ENCODE measurements around the gene SPPL2B.
"Not testable (repeated sequence)": the region's sequence is repeated elsewhere in the genome, so short reads cannot be mapped to it uniquely, and the experiment has no call there.

The SPPL2B gene

DNA sequence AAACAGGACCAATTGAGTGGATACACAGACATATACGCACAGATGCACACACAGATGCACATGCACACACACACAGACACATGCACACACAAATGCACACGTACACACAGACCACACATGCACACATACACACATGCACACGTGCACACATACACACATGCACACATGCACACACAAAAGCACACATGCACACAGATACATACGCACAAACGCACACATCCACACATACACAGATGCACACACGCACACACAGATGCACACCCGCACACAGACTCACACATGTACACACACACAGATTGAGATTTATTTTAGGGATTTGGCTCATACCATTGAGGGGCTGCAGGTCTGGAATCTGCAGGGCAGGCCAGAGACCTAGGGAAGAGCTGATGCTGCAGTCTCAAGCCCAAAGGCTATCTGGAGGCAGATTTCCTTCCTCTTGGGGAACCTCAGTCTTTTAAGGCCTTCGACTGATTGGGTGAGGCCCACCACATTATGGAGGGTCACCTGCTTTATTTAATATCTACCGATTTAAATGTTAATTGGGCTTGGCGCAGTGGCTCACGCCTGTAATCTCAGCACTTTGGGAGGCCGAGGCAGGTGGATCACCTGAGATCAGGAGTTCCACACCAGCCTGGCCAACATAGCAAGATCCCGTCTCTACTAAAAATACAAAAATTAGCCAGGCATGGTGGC is 54.2 kb downstream of the SPPL2B start:
- DNase-seq (ENCODE audit: low read depth), result no peak

DNA sequence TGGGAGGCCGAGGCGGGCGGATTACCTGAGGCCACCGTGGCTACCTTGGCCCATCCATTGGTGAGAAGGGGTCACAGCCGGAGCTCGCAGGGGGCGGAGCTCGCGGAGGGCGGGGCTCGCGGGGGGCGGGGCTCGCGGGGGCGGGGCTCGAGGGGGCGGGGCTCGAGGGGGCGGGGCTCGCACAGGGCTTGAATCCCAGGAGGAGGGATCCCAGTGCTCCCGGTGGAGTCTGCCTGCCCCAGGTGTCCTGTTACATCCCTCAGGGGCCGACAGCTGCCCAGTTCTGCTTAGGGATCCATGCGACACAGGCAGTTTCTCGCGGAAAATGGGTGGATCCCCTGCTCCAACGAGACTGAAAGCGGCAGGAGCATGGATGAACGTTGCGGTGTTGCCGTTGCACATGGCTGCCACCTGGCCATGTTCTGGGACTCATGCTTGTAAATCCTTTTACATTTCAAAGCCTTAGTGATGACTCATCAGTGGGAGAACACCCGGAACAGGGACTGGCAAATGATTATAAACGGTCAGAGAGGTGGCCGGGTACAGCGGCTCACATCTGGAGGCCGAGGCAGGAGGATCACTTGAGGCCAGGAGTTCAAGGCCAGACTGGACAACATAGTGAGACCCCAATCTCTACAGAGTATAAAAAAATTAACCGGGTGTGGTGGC is 56.7 kb downstream of the SPPL2B start:
- peak; percentile 68 for DNase-seq (ENCODE audit: low read depth)

DNA sequence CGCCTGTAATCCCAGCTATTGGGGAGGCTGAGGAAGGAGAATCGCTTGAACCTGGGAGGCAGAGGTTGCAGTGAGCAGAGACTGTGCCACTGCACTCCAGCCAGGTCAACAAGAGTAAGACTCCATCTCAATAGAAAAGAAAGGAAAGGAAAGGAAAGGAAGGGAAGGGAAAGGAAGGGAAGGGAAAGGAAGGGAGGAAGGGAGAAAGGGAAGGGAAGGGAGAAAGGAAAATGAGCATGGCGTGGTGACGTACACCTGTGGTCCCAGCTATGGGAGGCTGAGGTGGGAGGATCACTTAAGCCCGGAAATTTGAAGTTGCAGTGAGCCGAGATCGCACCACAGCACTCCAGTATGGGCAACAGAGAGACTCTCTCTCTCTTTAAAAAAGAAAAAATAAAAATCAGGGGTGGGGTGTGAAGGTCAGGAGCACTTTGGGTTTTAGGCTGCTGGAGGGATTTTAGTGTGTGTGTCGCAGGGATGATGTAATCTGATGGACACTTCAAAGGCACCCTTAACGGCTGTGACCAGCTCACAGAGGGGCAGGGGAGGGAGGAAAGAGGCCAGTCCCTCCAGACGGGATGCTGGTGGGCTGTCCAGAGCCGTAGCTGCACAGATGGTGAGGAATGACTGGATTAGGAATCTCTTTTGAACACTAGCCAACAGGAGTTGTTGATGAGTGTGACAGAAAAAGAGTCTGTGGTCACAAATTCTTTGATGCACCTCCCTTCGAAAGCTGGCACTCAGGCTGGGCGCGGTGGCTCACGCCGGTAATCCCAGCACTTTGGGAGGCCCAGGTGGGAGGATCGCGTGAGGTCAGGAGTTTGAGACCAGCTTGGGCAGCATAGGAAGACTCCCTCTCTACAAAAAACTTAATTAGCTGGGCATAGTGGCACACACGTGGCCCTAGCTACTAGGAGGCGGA is 59.1 kb downstream of the SPPL2B start:
- no peak for DNase-seq (ENCODE audit: low read depth)

DNA sequence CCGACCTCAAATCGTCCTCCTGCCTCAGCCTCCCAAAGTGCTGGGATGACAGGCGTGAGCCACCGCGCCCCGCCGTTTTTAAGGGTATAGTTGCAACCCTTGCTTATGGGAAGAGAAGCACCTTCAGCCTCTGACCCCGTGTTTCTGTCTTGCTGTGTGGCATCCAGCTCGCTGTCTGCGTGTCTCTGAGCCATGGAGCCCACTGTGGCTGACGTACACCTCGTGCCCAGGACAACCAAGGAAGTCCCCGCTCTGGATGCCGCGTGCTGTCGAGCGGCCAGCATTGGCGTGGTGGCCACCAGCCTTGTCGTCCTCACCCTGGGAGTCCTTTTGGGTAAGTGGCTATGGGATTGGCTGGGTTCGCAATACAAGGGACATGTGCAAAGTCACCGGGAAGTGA is 61.1 kb downstream of the SPPL2B start:
- DNase-seq (ENCODE audit: low read depth), result no peak

DNA sequence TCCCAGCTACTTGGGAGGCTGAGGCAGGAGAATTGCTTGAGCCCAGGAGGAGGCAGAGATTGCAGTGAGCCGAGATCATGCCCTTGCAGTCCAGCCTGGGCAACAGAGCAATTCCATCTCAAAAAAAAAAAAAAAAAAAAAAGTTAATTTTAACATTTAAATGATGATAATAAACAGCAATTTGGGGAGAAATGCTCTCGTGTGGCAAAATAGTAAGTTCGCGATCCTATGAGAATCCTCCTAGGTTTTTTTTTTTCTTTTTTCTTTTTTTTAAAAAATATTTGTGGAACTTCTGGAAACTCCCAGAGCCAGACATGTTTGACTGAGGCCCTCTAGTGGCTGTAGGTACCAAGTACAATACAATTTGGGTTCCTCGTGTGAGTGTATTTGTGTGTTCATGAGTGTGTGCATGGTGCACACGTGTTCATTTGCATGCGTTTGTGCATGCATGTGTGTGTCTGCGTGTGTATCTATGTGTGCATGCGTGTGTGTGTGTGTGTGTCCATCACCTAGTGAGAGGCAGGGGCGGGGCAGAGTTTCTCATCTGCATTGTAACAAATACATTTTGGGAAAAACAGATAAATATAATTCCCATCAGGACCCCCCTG is 62.7 kb downstream of the SPPL2B start:
- peak; percentile 69 for DNase-seq (ENCODE audit: low read depth)

DNA sequence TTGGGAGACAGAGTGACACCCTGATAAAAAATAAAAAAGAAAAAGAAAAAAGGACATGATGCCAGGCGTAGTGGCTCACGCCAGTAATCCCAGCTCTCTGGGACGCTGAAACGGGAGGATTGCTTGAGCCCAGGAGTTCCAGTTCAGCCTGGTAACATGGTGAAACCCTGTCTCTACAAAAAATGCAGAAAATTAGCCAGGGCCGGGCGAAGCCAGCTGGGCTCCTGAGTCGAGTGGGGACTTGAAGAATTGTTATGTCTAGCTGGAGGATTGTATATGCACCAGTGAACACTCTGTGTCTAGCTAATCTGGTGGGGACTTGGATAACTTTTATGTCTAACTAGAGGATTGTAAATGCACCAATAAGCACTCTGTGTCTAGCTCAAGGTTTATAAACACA is 63.9 kb downstream of the SPPL2B start:
- DNase-seq (ENCODE audit: low read depth), result no peak

DNA sequence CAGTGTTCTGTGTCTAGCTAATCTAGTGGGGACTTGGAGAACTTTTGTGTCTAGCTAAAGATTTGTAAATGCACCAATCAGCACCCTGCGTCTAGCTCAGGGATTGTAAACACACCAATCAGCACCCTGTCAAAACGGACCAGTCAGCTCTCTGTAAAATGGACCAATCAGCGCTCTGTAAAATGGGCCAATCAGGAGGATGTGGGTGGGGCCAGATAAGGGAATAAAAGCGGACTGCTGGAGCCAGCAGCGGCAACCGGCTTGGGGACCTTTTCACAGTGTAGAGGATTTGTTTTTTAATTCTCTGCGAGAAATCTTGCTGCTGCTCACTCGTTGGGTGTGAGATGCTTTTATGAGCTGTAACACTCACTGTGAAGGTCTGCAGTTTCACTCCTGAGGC is 64.4 kb downstream of the SPPL2B start:
- DNase-seq (ENCODE audit: low read depth), result not testable (repeated sequence)

DNA sequence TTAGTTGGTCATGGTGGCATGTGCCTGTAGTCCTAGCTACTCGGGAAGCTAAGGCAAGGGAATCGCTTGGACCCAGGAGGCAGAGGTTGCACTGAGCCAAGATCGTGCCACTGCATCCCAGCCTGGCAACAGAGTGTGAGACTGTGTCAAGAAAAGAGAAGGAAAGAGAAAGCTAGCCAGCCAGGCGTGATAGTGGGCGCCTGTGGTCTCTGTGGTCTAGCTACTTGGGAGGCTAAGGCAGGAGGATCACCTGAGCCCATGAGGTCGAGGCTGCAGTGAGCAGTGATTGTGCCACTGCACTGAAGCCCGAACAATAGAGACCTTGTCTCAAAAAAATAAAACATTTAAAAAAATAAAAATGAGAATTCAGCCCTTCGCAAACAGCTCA is 65.6 kb downstream of the SPPL2B start:
- DNase-seq (ENCODE audit: low read depth), result no peak

DNA sequence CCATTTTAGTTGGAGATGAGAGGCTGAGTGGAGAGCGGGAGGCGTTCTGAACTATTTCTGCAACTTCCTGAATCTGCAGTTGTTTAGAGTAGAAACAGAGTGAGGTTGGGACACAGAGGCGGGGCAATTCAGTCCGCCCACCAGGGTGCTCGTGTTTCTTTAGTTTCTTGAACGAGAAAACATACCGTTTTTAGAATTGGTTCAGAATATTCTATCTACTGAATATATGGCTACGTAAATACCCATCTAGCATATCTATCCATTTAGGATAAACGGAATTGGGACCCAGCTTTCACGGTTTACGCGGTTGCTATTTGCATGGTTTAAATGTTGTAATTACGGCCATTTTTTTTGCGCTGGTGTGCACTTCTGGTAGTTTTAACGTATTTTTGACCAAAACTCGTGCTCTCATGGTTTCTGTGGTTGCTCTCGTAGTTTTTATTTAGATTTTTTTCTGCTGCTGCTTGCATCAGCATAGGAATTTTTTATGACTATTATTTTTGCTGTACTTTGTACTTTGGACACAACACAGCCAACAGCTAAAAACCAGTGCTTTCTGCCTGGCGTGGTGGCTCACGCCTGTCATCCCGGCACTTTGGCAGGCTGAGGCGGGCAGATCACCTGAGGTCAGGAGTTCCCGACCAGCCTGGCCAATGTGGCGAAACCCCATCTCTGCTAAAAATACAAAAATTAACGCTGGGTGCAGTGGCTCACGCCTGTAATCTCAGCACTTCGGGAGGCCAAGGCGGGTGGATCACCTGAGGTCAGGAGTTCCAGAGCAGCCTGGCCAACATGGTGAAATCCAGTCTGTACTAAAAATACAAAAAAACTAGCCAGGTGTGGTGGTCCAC is 66.2 kb downstream of the SPPL2B start:
- DNase-seq (ENCODE audit: low read depth), result no peak

DNA sequence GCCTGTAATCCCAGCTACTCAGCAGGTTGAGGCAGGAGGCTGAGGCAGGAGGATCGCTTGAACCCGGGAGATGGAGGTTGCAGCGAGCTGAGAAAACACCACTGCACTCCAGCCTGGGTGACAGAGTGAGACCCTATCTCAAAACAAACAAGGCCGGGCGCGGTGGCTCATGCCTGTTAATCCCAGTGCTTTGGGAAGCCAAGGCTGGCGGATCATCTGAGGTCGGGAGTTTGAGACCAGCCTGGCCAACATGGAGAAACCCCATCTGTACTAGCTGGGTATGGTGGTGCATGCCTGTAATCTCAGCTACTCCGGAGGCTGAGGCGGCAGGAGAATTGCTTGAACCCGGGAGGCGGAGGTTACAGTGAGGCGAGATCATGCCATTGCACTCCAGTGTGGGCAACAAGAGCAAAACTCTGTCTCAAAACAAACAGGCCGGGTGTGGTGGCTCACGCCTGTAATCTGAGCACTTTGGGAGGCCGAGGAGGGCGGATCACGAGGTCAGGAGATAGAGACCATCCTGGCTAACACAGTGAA is 66.9 kb downstream of the SPPL2B start:
- not testable (repeated sequence) for DNase-seq (ENCODE audit: low read depth)

DNA sequence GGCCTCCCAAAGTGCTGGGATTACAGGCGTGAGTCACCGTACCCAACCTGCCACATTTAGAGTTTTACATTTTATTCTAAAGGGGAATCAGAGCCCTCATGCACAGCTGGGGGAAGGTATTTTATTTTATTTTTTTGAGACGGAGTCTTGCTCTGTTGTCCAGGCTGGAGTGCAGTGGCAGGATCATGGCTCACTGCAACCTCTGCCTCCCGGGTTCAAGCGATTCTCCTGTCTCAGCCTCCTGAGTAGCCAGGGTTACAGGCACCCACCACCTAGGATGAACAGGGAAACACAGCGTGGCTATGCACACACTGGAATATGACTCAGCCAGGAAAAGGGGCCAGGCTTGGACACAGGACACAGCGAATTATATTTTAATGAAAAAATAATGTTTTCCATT is 68.7 kb downstream of the SPPL2B start:
- not testable (repeated sequence) for DNase-seq (ENCODE audit: low read depth)

DNA sequence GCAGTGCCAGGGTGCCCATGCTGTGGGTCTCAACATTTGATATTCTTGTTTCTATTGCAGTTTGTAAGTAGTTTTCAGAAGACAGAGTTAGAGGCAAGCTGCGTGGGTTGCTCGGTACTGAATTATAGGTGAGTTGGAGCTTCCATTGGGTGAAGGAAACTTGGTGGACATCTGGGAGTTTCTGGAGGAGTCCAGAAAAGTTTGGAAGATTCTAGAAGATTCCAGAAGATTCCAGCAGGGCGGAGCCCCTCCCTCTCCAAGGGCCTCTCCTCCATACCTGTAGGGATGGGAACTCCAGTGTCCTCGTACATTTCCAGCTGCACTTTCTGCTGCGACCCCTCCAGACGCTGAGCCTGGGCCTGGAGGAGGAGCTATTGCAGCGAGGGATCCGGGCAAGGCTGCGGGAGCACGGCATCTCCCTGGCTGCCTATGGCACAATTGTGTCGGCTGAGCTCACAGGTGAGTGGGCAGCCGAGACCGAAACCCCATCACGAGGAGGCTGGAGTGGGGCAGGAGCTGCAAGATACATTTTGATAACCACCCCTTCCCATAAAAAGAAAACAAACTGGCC is 70.3 kb downstream of the SPPL2B start:
- no peak for DNase-seq (ENCODE audit: low read depth)

DNA sequence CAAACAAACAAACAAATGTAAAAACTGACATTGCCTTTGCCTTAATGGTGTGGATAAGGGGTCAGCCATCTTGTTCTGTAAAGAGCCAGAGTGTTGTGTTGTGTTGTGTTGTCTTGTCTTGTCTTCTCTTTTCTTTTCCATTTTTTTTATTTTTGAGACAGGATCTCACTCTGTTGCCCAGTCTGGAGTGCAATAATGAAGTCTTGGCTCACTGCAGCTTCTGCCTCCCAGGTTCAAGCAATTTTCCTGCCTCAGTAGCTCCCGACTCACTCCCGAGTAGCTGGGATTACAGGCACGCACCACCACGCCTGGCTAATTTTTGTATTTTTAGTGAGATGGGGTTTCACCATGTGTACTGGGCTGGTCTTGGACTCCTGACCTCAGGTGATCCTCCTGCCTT is 71.1 kb downstream of the SPPL2B start:
- DNase-seq (ENCODE audit: low read depth), result no peak

All from fibroblast of gingiva (primary cell).